Mucosa of rectum (tissue), 2 donors: ENCODE data around the gene SMCHD1.

Experiments
- H3K27ac ChIP-seq, 2 donors: one replicate each; pipeline ENCODE4 v1.7.0; 2013; ENCODE audit warnings: inconsistent platforms in 2 of 2, low read depth in 2 of 2, low read length in 2 of 2
- H3K27me3 ChIP-seq, 2 donors: one replicate each; pipeline ENCODE4 v1.7.0; 2013; ENCODE audit warnings: low read length in 2 of 2; ENCODE audit not compliant: control insufficient read depth in 2 of 2, insufficient read depth in 2 of 2
- H3K36me3 ChIP-seq, 2 donors: one replicate each; pipeline ENCODE4 v1.7.0; 2013; ENCODE audit warnings: low read length in 2 of 2; ENCODE audit not compliant: control insufficient read depth in 2 of 2, insufficient read depth in 2 of 2
- H3K4me1 ChIP-seq, 2 donors: one replicate each; pipeline ENCODE4 v1.7.0; 2013; ENCODE audit warnings: low read length in 2 of 2, mild to moderate bottlenecking in 1 of 2; ENCODE audit not compliant: control insufficient read depth in 2 of 2, insufficient read depth in 2 of 2
- H3K4me3 ChIP-seq, 2 donors: one replicate each; pipeline ENCODE4 v1.7.0; 2013; ENCODE audit warnings: low read length in 2 of 2
- H3K9ac ChIP-seq, 2 donors: one replicate each; pipeline ENCODE4 v1.7.0; 2013; ENCODE audit warnings: low read length in 2 of 2, low read depth in 1 of 2, mild to moderate bottlenecking in 1 of 2
- H3K9me3 ChIP-seq, 2 donors: one replicate each; pipeline ENCODE4 v1.7.0; 2013; ENCODE audit warnings: low read length in 2 of 2; ENCODE audit not compliant: control insufficient read depth in 2 of 2
- donor health status: healthy.
- donor health status: Normal muscosa, but diverticular disease.

Gene SMCHD1

GRCh38 chr18:2681993-2682603 lies 26.6 kb downstream of the SMCHD1 start:
- Histone ChIP-seq H3K27me3 (no peaks in the 10 kb centered on the region), H3K4me3 (no peak overlapping the region), H3K36me3 (peaks cover 11 to 21% of the 10 kb centered on the region in 2 donors), H3K9me3 (no peaks in the 10 kb centered on the region), H3K27ac (no peak overlapping the region), H3K4me1 (no peaks in the 10 kb centered on the region), H3K9ac (no peak overlapping the region)

DNA sequence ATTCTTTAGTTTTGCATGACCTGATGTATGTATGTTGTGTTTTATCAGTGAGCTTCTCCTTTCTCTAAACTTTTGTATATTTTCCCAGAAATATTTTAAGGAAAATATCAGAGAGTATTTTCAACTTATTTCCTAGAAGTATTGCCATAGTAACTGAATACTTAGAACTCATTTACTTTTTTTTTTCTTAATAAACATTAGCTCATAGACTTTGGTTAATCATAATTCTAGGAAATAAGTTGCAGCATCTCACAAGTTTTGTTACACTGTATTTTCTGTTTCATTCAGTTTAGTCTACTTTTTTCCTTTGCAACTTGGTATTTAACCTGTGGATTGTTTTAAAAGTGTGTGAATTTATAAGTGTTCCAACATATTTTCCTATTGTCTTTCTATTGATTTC lies 27.5 kb downstream of the SMCHD1 start:
- H3K4me1 ChIP-seq: no peaks in the 10 kb centered on the region
- no peak overlapping the region for H3K27ac ChIP-seq
- H3K4me3 ChIP-seq: no peak overlapping the region
- no peaks in the 10 kb centered on the region for H3K27me3 ChIP-seq
- H3K36me3 ChIP-seq: peaks cover 11 to 22% of the 10 kb centered on the region in 2 donors
- H3K9ac ChIP-seq: no peak overlapping the region
- no peaks in the 10 kb centered on the region for H3K9me3 ChIP-seq

DNA sequence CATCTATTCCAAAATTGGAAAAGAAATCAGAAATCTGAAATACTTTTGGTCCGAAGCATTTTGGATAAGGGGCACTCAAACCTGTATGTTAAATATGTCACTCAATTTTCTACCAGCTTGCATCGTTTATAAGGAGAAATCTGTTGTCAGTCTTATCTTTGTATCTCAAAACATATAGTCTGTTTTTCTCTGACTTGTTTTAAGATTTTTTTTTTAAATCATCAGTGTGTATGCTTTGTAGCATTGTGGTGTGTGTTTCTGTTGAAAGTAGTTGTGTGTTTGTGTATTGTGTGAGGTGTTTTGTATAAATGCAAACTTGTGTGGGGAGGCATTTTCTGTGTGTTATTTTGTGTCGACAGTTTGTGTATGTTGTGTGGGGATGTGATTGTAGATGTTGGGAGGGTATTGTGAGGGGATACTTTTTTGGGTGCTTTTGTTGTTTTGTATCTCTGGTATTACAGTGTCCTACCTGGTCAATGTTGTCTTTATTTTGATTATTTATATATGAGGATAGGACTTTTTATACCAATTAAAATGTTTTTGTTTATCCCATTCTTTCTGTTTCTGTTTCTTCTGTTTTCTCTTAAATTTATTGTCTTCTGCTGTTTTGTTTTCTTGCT lies 30.9 kb downstream of the SMCHD1 start:
- peaks cover 10 to 21% of the 10 kb centered on the region in 2 donors for H3K36me3 ChIP-seq
- no peaks in the 10 kb centered on the region for H3K27me3 ChIP-seq
- H3K9me3 ChIP-seq: no peaks in the 10 kb centered on the region
- H3K4me3 ChIP-seq: no peak overlapping the region
- H3K4me1 ChIP-seq: no peaks in the 10 kb centered on the region
- H3K27ac ChIP-seq: no peak overlapping the region
- H3K9ac ChIP-seq: no peak overlapping the region

GRCh38 chr18:2687390-2688001 lies 32.0 kb downstream of the SMCHD1 start:
- Histone ChIP-seq H3K4me1 (no peaks in the 10 kb centered on the region), H3K27me3 (no peaks in the 10 kb centered on the region), H3K9ac (no peak overlapping the region), H3K36me3 (peaks cover 21 to 28% of the 10 kb centered on the region in 2 donors), H3K9me3 (no peaks in the 10 kb centered on the region), H3K27ac (no peak overlapping the region), H3K4me3 (no peak overlapping the region)

DNA sequence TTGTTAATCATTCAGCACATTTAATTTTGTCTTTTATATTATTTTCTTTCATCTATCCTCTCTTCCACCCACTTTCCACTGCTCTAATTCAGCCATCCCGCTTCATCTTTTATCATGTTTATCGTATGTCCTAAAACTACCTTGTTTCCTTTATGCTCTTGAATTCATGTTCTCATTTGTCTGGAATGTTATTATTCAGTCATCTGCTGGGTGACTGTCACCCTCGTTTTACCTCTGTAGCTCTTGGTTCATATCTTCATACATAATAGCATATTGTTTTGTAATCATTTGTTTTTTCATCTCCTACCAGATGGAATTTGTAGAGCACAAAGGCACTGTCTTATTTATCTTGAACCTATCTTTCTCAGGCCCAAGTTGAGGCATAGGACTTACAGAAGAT lies 37.0 kb downstream of the SMCHD1 start:
- Histone ChIP-seq H3K4me1 (no peaks in the 10 kb centered on the region), H3K36me3 (peaks cover 39 to 48% of the 10 kb centered on the region in 2 donors), H3K4me3 (no peak overlapping the region), H3K9me3 (no peaks in the 10 kb centered on the region), H3K27ac (no peak overlapping the region), H3K9ac (no peak overlapping the region), H3K27me3 (no peaks in the 10 kb centered on the region)

DNA sequence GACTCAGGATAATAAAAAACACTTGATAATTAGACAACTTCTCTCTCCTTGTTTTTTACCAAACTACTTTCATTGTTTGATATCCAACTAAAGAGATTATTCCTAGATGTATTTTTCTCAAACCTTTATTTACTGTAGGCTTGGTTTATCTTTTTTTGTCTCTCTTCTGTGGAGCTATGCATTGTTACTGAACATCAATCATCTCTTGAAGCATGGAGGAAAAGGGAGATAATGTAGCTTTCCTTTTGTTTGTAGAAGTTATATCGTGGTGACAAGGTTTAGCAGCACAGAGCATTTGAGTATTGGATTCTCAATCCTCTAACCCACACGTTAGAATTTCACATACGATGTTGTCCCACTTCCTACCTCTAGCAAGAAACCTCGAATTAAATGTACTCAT lies 41.7 kb downstream of the SMCHD1 start:
- no peak overlapping the region for H3K9ac ChIP-seq
- no peak overlapping the region for H3K27ac ChIP-seq
- H3K4me3 ChIP-seq: no peak overlapping the region
- H3K9me3 ChIP-seq: no peaks in the 10 kb centered on the region
- H3K4me1 ChIP-seq: no peaks in the 10 kb centered on the region
- peaks cover 64 to 73% of the 10 kb centered on the region in 2 donors for H3K36me3 ChIP-seq
- H3K27me3 ChIP-seq: no peaks in the 10 kb centered on the region

GRCh38 chr18:2699001-2699400 lies 43.5 kb downstream of the SMCHD1 start:
- no peak overlapping the region for H3K4me3 ChIP-seq
- H3K36me3 ChIP-seq: peaks cover 62 to 80% of the 10 kb centered on the region in 2 donors
- H3K9ac ChIP-seq: no peak overlapping the region
- no peaks in the 10 kb centered on the region for H3K4me1 ChIP-seq
- H3K27ac ChIP-seq: no peak overlapping the region
- H3K9me3 ChIP-seq: no peaks in the 10 kb centered on the region
- no peaks in the 10 kb centered on the region for H3K27me3 ChIP-seq

DNA sequence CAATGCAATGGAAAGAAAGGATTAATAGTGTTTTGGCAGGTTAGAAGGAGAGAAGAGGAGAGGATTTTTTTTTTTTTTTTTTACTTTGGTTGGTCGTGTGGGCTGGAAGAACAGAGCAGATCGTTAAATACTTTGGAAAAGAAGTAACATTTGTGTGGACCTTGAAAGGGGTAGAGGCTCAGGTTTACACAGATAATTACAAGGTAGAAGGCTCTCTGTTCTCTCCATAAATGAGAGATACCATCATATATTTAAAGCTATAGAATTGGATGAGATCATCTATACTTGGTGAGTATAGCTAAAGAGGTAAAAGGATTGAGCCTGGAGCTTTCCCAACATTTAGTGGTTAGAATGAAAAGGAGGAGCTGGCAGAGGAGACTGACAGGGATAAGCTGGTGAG lies 49.0 kb downstream of the SMCHD1 start:
- Histone ChIP-seq H3K4me3 (no peak overlapping the region), H3K27me3 (no peaks in the 10 kb centered on the region), H3K36me3 (peaks cover 59 to 80% of the 10 kb centered on the region in 2 donors), H3K4me1 (no peaks in the 10 kb centered on the region), H3K27ac (no peak overlapping the region), H3K9me3 (no peaks in the 10 kb centered on the region), H3K9ac (no peak overlapping the region)

DNA sequence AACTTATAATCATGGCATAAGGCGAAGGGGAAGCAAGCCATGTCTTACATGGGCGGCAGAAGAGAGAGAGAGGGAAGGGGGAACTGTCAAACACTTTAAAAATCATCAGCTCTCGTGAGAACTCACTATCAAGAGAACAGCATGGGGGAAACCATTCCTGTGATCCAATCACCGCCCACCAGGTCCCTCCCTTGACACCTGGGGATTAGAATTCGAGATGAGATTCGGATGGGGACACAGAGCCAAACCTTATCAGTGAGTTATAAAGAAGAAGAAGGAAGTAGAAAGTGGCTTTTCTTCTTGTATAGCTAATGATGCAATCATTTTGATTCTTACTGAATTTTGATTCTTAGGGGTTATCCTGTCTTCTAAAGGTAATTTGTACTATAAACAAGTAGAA lies 51.4 kb downstream of the SMCHD1 start:
- peaks cover 52 to 71% of the 10 kb centered on the region in 2 donors for H3K36me3 ChIP-seq
- H3K9ac ChIP-seq: no peak overlapping the region

DNA sequence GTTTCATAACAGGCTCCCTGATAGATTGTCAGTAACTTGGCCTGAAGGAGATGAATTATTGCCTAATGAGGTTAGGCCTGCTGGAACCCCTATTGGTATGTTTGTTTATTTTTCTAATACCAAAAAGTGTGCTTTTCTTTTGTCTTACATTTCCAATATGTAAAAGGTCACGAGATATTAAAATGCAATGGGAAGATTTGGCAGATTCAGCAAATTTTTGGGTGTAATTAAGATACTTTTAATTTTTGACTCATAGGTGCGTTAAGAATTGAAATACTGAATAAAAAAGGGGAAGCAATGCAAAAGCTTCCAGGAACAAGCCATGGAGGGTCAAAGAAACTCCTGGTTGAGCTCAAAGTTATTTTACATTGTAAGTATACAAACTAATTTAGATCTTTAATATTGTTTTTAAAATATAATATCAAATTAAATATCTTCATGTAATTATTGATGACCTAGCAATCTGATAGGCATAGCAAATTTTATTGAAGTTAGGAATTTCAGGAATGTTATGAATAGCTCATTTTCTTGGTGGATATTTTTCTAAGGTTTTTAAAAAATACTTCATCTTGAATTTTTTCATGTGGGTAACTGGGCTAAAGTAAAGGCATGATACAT lies 52.1 kb downstream of the SMCHD1 start:
- Histone ChIP-seq H3K4me1 (no peaks in the 10 kb centered on the region), H3K4me3 (no peak overlapping the region), H3K27me3 (no peaks in the 10 kb centered on the region), H3K9me3 (no peaks in the 10 kb centered on the region), H3K27ac (no peak overlapping the region), H3K36me3 (peaks cover 54 to 73% of the 10 kb centered on the region in 2 donors), H3K9ac (no peak overlapping the region)

More for the DNA sequence above, 51.4 kb downstream of the SMCHD1 start:
- Histone ChIP-seq H3K9me3 (no peaks in the 10 kb centered on the region), H3K4me3 (no peak overlapping the region), H3K27me3 (no peaks in the 10 kb centered on the region), H3K4me1 (no peaks in the 10 kb centered on the region), H3K27ac (no peak overlapping the region)
